BLaER1 (cell line): Measurements from ENCODE around the gene SELENOO.
A peak's percentile ranks its signal among the peaks of the same experiment; 100 is the strongest.

Source experiments
- H3K27ac ChIP-seq: shearing (Covaris generic); formaldehyde crosslinking; 2 replicates; pipeline ENCODE4 v1.8.1; 2022
- H3K27me3 ChIP-seq: shearing (Covaris generic); formaldehyde crosslinking; 2 replicates; pipeline ENCODE4 v1.8.1; 2022
- H3K36me3 ChIP-seq: shearing (Covaris generic); formaldehyde crosslinking; 2 replicates; pipeline ENCODE4 v1.8.1; 2022
- H3K4me1 ChIP-seq: shearing (Covaris generic); formaldehyde crosslinking; 2 replicates; pipeline ENCODE4 v1.8.1; 2022
- H3K4me2 ChIP-seq: shearing (Covaris generic); formaldehyde crosslinking; 2 replicates; pipeline ENCODE4 v1.8.1; 2022
- H3K4me3 ChIP-seq: shearing (Covaris generic); formaldehyde crosslinking; 2 replicates; pipeline ENCODE4 v1.8.1; 2022
- H3K9ac ChIP-seq: shearing (Covaris generic); formaldehyde crosslinking; 2 replicates; pipeline ENCODE4 v1.8.1; 2022
- H3K9me3 ChIP-seq: shearing (Covaris generic); formaldehyde crosslinking; 2 replicates; pipeline ENCODE4 v1.8.1; 2022
- H4K20me1 ChIP-seq: shearing (Covaris generic); formaldehyde crosslinking; 2 replicates; pipeline ENCODE4 v1.8.1; 2022
- Cebpa-rat ChIP-seq: shearing (Covaris generic); IDR thresholded peaks from 2 replicates; pipeline ENCODE4 v1.8.1; 2022

SELENOO gene

GRCh38 chr22:50200461-50201190 is at the start of gene SELENOO:
Gene SELENOO, plus strand, starts transcription at chr22:50201011. Its CDS starts 26 bp downstream, at chr22:50201037.
- H3K36me3 ChIP-seq = peaks cover 63% of the 10 kb centered on the region
- peaks cover 85% of the 10 kb centered on the region for H3K4me1 ChIP-seq

DNA sequence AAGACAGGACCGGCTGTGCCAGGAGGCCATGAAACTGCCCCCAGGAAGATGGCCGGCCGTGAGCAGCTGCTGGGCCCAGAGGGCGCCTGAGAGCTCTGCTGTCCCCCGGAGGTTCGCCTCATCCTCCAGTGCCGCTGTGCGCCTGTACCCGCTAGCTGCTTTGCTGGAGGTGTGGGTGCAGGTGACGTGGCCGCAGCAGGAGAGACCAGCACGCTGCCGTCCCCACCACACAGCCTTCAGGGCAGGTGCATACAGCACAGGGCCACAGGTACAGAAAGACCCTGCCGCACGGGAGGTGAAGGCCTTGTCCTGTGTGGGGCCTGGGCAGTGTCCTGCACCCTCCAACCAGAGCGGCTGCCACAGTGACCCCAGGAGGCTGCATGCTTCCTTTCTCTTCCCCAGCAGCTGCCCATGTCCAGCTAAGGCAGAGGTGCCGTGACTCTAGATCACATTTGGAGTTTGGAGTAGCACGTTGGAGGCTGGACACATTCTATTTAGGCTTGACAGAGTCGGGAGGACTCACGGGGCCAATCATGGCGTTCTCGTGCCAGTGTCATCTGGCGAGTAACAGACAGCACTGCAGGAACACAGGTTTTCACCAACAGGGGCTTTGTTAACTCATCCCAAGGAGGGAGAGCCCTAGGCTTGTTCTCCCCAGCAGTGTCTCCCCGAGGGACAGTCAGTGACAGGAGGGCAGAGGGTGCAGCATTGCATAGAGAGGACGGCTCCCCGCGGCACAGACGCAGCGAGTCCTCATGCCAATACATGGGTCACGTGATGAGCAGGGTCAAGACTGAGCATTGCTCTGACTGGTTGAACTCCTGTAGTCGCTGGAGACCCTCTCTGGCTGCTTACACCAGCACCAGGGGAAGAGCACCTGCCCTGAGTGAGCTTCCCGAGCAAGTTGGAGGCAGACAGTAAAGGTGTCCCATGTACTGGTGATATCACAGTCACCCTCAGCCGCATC is 49.0 kb upstream of the SELENOO start:
- no peak overlapping the region for H3K9ac ChIP-seq
- no peaks in the 10 kb centered on the region for H3K27me3 ChIP-seq
- no peaks in the 10 kb centered on the region for H3K9me3 ChIP-seq
- no peak overlapping the region for H3K27ac ChIP-seq
- H4K20me1 ChIP-seq = no peaks in the 10 kb centered on the region
- H3K4me2 ChIP-seq = no peak overlapping the region
- no peak overlapping the region for H3K4me3 ChIP-seq
- H3K36me3 ChIP-seq = no peaks in the 10 kb centered on the region
- TF ChIP-seq Cebpa-rat = no peak
- peaks cover 19% of the 10 kb centered on the region for H3K4me1 ChIP-seq

More at GRCh38 chr22:50200461-50201190, at the start of gene SELENOO:
- Histone ChIP-seq H3K27me3 (no peaks in the 10 kb centered on the region), H3K9ac (peak within 1 kb of the TSS; percentile 95), H3K4me2 (peak within 1 kb of the TSS; percentile 98), H3K4me3 (peak within 1 kb of the TSS; percentile 96), H3K9me3 (no peaks in the 10 kb centered on the region), H3K27ac (peak within 1 kb of the TSS; percentile 94), H4K20me1 (peaks cover 78% of the 10 kb centered on the region)
- TF ChIP-seq Cebpa-rat = no peak

- H3K9ac ChIP-seq = no peak overlapping the region
- H4K20me1 ChIP-seq = no peaks in the 10 kb centered on the region
- H3K4me2 ChIP-seq = no peak overlapping the region
- no peak overlapping the region for H3K27ac ChIP-seq
- no peaks in the 10 kb centered on the region for H3K9me3 ChIP-seq
- H3K4me3 ChIP-seq = no peak overlapping the region
- peaks cover 10% of the 10 kb centered on the region; the same call in 1 of the 2 replicates for H3K4me1 ChIP-seq
- no peaks in the 10 kb centered on the region for H3K36me3 ChIP-seq
- H3K27me3 ChIP-seq = no peaks in the 10 kb centered on the region
- no peak for TF ChIP-seq Cebpa-rat
These were observed 47.6 kb upstream of the SELENOO start for GRCh38 chr22:50153056-50153755.

- no peaks in the 10 kb centered on the region for H4K20me1 ChIP-seq
- no peak overlapping the region for H3K27ac ChIP-seq
- no peaks in the 10 kb centered on the region for H3K9me3 ChIP-seq
- H3K9ac ChIP-seq = no peak overlapping the region
- H3K27me3 ChIP-seq = no peaks in the 10 kb centered on the region
- TF ChIP-seq Cebpa-rat = no peak
- H3K4me1 ChIP-seq = peaks cover 10% of the 10 kb centered on the region; the same call in 1 of the 2 replicates
- H3K4me3 ChIP-seq = no peak overlapping the region
- H3K4me2 ChIP-seq = no peak overlapping the region
- no peaks in the 10 kb centered on the region for H3K36me3 ChIP-seq
These were observed 47.1 kb upstream of the SELENOO start for GRCh38 chr22:50153756-50154140.

DNA sequence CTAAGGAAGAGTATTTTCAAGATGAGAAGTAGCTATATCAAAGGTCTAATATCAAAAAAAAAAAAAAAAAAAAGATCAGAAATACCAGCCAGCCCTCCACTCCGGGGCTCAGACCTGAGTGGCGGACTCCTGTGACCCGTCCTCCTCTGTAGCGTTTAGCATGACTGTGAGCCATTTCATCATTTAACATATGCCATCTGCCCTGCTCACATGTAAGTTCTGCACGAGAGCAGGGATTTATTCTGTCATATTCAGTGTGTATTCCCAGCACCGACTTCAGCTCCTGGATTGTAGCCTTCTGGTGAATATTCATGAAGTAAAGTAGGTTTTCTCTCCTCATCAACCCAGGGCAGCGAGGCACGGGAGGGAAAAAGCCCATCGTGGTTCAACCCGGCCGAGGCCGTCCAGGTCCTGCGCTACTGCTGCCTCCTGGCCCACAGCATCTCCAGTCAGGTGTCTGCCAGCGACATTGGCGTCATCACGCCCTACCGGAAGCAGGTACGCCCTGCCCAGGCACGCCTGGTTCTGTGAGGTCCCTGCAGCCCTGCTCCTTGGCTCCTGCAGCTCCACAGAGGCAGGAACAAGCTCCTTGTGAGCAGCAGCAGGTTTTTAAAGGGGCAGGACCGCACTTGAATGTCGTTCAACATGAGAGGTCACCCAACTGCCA is 43.0 kb upstream of the SELENOO start:
- Histone ChIP-seq H3K9ac (no peak overlapping the region; the same call in 1 of the 2 replicates), H3K27me3 (no peaks in the 10 kb centered on the region), H3K4me3 (no peak overlapping the region), H3K36me3 (no peaks in the 10 kb centered on the region), H3K4me1 (peaks cover 11% of the 10 kb centered on the region), H4K20me1 (no peaks in the 10 kb centered on the region), H3K9me3 (no peaks in the 10 kb centered on the region), H3K27ac (no peak overlapping the region), H3K4me2 (no peak overlapping the region)
- TF ChIP-seq Cebpa-rat = no peak

GRCh38 chr22:50160947-50161346 is 39.9 kb upstream of the SELENOO start:
- no peak overlapping the region for H3K4me2 ChIP-seq
- H4K20me1 ChIP-seq = no peaks in the 10 kb centered on the region
- 0 out of 2 replicates have a peak, but pooled peaks cover 3% of the 10 kb centered on the region for H3K9me3 ChIP-seq
- no peak overlapping the region for H3K4me3 ChIP-seq
- H3K27ac ChIP-seq = no peak overlapping the region
- H3K36me3 ChIP-seq = no peaks in the 10 kb centered on the region
- no peaks in the 10 kb centered on the region for H3K27me3 ChIP-seq
- H3K9ac ChIP-seq = no peak overlapping the region
- peaks cover 13% of the 10 kb centered on the region for H3K4me1 ChIP-seq
- TF ChIP-seq Cebpa-rat = no peak

GRCh38 chr22:50161508-50162390 is 39.1 kb upstream of the SELENOO start:
- TF ChIP-seq Cebpa-rat = no peak
- Histone ChIP-seq H3K36me3 (no peaks in the 10 kb centered on the region), H4K20me1 (no peaks in the 10 kb centered on the region), H3K9me3 (peaks cover 8% of the 10 kb centered on the region; the same call in 1 of the 2 replicates), H3K27ac (no peak overlapping the region), H3K4me3 (no peak overlapping the region), H3K9ac (no peak overlapping the region), H3K27me3 (no peaks in the 10 kb centered on the region), H3K4me1 (peaks cover 13% of the 10 kb centered on the region), H3K4me2 (peak overlapping the region; percentile 56)

- Histone ChIP-seq H3K27ac (no peak overlapping the region), H3K9ac (no peak overlapping the region), H4K20me1 (no peaks in the 10 kb centered on the region), H3K27me3 (peaks cover 7% of the 10 kb centered on the region; the same call in 1 of the 2 replicates), H3K4me3 (no peak overlapping the region), H3K4me2 (peak overlapping the region; percentile 56), H3K36me3 (no peaks in the 10 kb centered on the region), H3K9me3 (peaks cover 8% of the 10 kb centered on the region; the same call in 1 of the 2 replicates), H3K4me1 (peaks cover 13% of the 10 kb centered on the region)
- no peak for TF ChIP-seq Cebpa-rat
These were observed 38.3 kb upstream of the SELENOO start for GRCh38 chr22:50162391-50162956.
